Hematopoietic multipotent progenitor cell treated with erythropoietin and hydrocortisone succinate and interleukin-3 and kit ligand, for 8 days (in vitro differentiated cells): Measurements from ENCODE around the gene KIF5C.
"Not testable (repeated sequence)": the region's sequence is repeated elsewhere in the genome, so short reads cannot be mapped to it uniquely, and the experiment has no call there.

Experiments used
- DNase-seq: peaks from one replicate; pipeline ENCODE4 v3.0.0-alpha.2; 2015

Gene KIF5C

GRCh38 chr2:148968301-148968700 lies 93.3 kb downstream of the KIF5C start:
- DNase-seq, result no peak

GRCh38 chr2:148968776-148969319 lies 93.8 kb downstream of the KIF5C start:
- no peak for DNase-seq

GRCh38 chr2:148969659-148970061 lies 94.6 kb downstream of the KIF5C start:
- no peak for DNase-seq

GRCh38 chr2:148970385-148970784 lies 95.4 kb downstream of the KIF5C start:
- DNase-seq, result no peak

- DNase-seq, result no peak
These were observed 96.5 kb downstream of the KIF5C start for GRCh38 chr2:148971547-148971946.

- no peak for DNase-seq
These were observed 99.1 kb downstream of the KIF5C start for GRCh38 chr2:148974095-148974494.

GRCh38 chr2:148978026-148978685 lies 103.1 kb downstream of the KIF5C start:
- DNase-seq, result no peak

- DNase-seq, result no peak
These were observed 103.7 kb downstream of the KIF5C start for GRCh38 chr2:148978706-148979105.

GRCh38 chr2:148979164-148979918 lies 104.3 kb downstream of the KIF5C start:
- DNase-seq, result no peak

GRCh38 chr2:148979919-148980277 lies 104.9 kb downstream of the KIF5C start:
- DNase-seq, result no peak

GRCh38 chr2:148980496-148980895 lies 105.5 kb downstream of the KIF5C start:
- DNase-seq, result not testable (repeated sequence)

- no peak for DNase-seq
These were observed 106.3 kb downstream of the KIF5C start for GRCh38 chr2:148981324-148981723.

GRCh38 chr2:148981781-148982180 lies 106.8 kb downstream of the KIF5C start:
- DNase-seq, result no peak

GRCh38 chr2:148982282-148982681 lies 107.3 kb downstream of the KIF5C start:
- DNase-seq, result no peak

GRCh38 chr2:148983896-148984295 lies 108.9 kb downstream of the KIF5C start:
- no peak for DNase-seq

- no peak for DNase-seq
These were observed 109.4 kb downstream of the KIF5C start for GRCh38 chr2:148984449-148984848.

GRCh38 chr2:148987286-148987685 lies 112.3 kb downstream of the KIF5C start:
- no peak for DNase-seq

GRCh38 chr2:148988337-148988736 lies 113.3 kb downstream of the KIF5C start:
- no peak for DNase-seq

- DNase-seq, result peak; percentile 82
These were observed 115.0 kb downstream of the KIF5C start for GRCh38 chr2:148989882-148990493.

- DNase-seq, result no peak
These were observed 115.9 kb downstream of the KIF5C start for GRCh38 chr2:148990968-148991367.

- DNase-seq, result no peak
These were observed 117.4 kb downstream of the KIF5C start for GRCh38 chr2:148992448-148992847.

GRCh38 chr2:148993351-148993750 lies 118.3 kb downstream of the KIF5C start:
- DNase-seq, result no peak

- DNase-seq, result no peak
These were observed 119.3 kb downstream of the KIF5C start for GRCh38 chr2:148994341-148994740.

GRCh38 chr2:148996805-148997204 lies 121.8 kb downstream of the KIF5C start:
- no peak for DNase-seq
